Testis (tissue), 3 donors: ENCODE data around the gene EIF4A2. TPM values are rescaled to one million over a fixed set of nuclear protein-coding genes. Genes with fewer than 3 reads are reported as not detected.

Experiments
- DNase-seq: peaks from one replicate; pipeline ENCODE4 v3.0.0-alpha.2; 2019
- H3K27ac ChIP-seq, 2 donors: fragments of 200-600 bp; sonication (generic); one replicate each; pipeline ENCODE4 v1.5.1; 2019
- H3K27me3 ChIP-seq: fragments of 200-600 bp; sonication (generic); one replicate; pipeline ENCODE4 v1.5.1; 2019
- H3K36me3 ChIP-seq: fragments of 200-600 bp; sonication (generic); one replicate; pipeline ENCODE4 v1.5.1; 2017; ENCODE audit warnings: low read depth; ENCODE audit errors: missing control alignments
- H3K4me1 ChIP-seq: fragments of 200-600 bp; sonication (generic); one replicate; pipeline ENCODE4 v1.5.1; 2019
- H3K4me3 ChIP-seq, 2 donors: fragments of 200-600 bp; sonication (generic); one replicate each; pipeline ENCODE4 v1.5.1; 2017 to 2019
- H3K9me3 ChIP-seq: fragments of 200-600 bp; sonication (generic); one replicate; pipeline ENCODE4 v1.5.1; 2017
- CTCF ChIP-seq, 3 experiments: fragments of 450-650 bp in 2 of 3; fragments of 200-600 bp in 1 of 3; sonication (generic) in 1 of 3; IDR thresholded peaks; one replicate each; pipeline ENCODE4 v1.5.1; 2016 to 2019; ENCODE audit warnings: antibody characterized with exemption in 3 of 3, mild to moderate bottlenecking in 2 of 3, moderate library complexity in 1 of 3
- POLR2A ChIP-seq: fragments of 450-650 bp; IDR thresholded peaks from one replicate; pipeline ENCODE4 v1.6.1; 2017; ENCODE audit warnings: antibody characterized with exemption, mild to moderate bottlenecking, moderate library complexity
- WGBS, 2 donors: methylation state at CpG; one replicate each; pipeline ENCODE4 v1.1.5; 2018; 5-methylcytosine and 5-hydroxymethylcytosine counted together
- intact Hi-C: fragments of 100-400 bp; cut with DNase I; formaldehyde crosslinking; loops from one replicate; pipeline ENCODE4 v1.15.1; 2023; ENCODE audit warnings: low total_unique reads
- microRNA counts, 2 donors: library from miRNA; unstranded; fragments of <30 nt; microRNA quantifications; one replicate each; lab custom pipeline; 2016
- microRNA-seq, 2 donors: library from miRNA; unstranded; fragments of <30 nt; microRNA quantifications; one replicate each; pipeline ENCODE4, GENCODE V29; 2016; ENCODE audit warnings: borderline number of aligned reads in 2 of 2, borderline replicate concordance in 1 of 2
- polyA plus RNA-seq: library from polyadenylated mRNA; stranded (reverse); fragments of 350-450 nt; fragmentation: Illumina TruSeq; extraction: RNeasy Lipid Tissue Mini Kit (QIAGEN cat#74804); gene quantifications from one replicate; pipeline ENCODE4 v1.2.3, GENCODE V29; 2014; ENCODE audit warnings: low read depth, low replicate concordance; ENCODE audit not compliant: insufficient read depth
- small RNA-seq, 2 donors: library from RNA; depleted of rRNA; stranded (forward); fragments of <200 nt; gene quantifications; one replicate each; pipeline ENCODE3, GENCODE V24; 2016
- total RNA-seq, 2 donors: library from RNA; depleted of rRNA; stranded (reverse); fragments of >200 nt; gene quantifications; one replicate each; pipeline ENCODE4 v1.2.3, GENCODE V29; 2016

Gene EIF4A2
- total and polyA plus RNA-seq, 3 donors from 2014 or later: 275 to 357 (median 283) TPM

DNA sequence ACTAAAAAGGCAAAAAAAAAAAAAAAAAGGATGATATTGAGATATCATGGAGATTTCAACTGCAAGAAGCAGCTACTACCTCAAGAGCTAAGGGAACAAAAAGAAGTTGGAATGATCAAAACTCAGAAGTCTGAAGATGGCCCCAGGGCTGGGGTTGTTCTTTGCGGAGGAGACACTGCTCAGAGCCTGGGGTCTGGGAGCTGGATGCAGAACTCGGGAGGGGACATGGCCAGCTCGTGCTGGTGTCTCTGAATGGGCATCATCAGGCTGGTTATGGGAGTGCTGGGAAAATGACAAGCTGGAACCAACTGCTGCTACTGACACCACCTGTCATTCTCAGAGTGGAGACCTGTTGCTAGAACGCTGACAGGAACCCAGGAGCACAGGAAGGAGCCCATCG is 45.0 kb downstream of the EIF4A2 start:
- 20 to 26% methylated on average over 4 to 5 of the region's 5 CpGs for WGBS, 2 donors
- Histone ChIP-seq H3K9me3 (no peaks in the 10 kb centered on the region), H3K4me1 (peaks cover 10% of the 10 kb centered on the region), H3K4me3 (no peak overlapping the region), H3K27me3 (no peaks in the 10 kb centered on the region), H3K27ac (no peak overlapping the region), H3K36me3 (no peaks in the 10 kb centered on the region)
- no peak for TF ChIP-seq POLR2A
- TF ChIP-seq CTCF (IDR thresholded peaks at IDR 0.05): no peak
- no peak for DNase-seq
- intact Hi-C loops: loop anchor here (10.0 kb wide), 1 partner anchor 214 kb away; the partner anchor contains the start of gene AHSG

GRCh38 chr3:186831798-186832197 is 48.4 kb downstream of the EIF4A2 start:
- Histone ChIP-seq H3K36me3 (no peaks in the 10 kb centered on the region), H3K27me3 (no peaks in the 10 kb centered on the region), H3K4me3 (no peak overlapping the region), H3K9me3 (no peaks in the 10 kb centered on the region), H3K27ac (no peak overlapping the region), H3K4me1 (no peaks in the 10 kb centered on the region)
- intact Hi-C loops: no loop called here
- no peak for TF ChIP-seq CTCF (IDR thresholded peaks at IDR 0.05)
- no peak for TF ChIP-seq POLR2A
- WGBS, 2 donors: 66 to 83% methylated on average over 4 of the region's 4 CpGs
- DNase-seq: no peak

DNA sequence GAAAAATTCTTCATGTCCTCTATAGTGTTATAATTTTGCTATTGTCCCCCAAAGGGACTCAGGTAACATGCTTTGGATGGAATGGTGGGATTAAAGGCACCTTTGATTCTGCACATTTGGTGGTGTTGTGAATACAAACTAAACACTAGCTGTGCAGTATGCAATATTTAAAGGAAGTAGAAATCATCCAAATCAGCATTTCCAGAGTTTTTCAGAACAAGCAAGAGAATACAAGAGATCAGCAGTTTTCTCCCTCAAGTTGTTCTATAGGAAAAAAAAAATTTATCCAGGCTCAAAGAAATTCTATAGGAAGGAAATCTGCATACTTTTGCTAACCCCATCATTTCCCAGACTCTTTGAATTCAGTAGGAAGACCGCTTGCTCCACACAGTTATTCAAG is 48.9 kb downstream of the EIF4A2 start:
- Histone ChIP-seq H3K4me3 (no peak overlapping the region), H3K4me1 (no peaks in the 10 kb centered on the region), H3K27me3 (no peaks in the 10 kb centered on the region), H3K9me3 (no peaks in the 10 kb centered on the region), H3K27ac (no peak overlapping the region), H3K36me3 (no peaks in the 10 kb centered on the region)
- 89 to 91% methylated on average over 1 of the region's 1 CpG for WGBS, 2 donors
- TF ChIP-seq CTCF (IDR thresholded peaks at IDR 0.05) (no peak), POLR2A (no peak)
- intact Hi-C loops: no loop called here
- no peak for DNase-seq

MicroRNAs encoded within 50 kb of the gene (microRNA counts, 767-probe panel; counts per million panel counts)
- microRNA hsa-miR-1248 (lab: Ali Mortazavi, UCI): 0 to 152 counts per million in 2 donors

Small RNA genes lying within 50 kb of the gene (microRNA-seq; reads per million reads assigned to microRNA genes)
- gene MIR1248: 14.6 to 15.2 reads per million in 2 donors

Small RNA genes lying within 50 kb of the gene (small RNA-seq; reads per million reads assigned to genes)
- gene RF00092 (0 reads per million in 2 donors), gene RNU6-1105P (0 reads per million in 2 donors), gene SNORA4 (0 reads per million in 2 donors), gene SNORA63 (0 reads per million in 2 donors), gene SNORA81 (0 reads per million in 2 donors), gene SNORD2 (0 reads per million in 2 donors)

Other genes with a start within 250 kb of the EIF4A2 start
- 1 to 10 TPM; 6.1 to 8.6 TPM for gene CRYGS, start 239.2 kb upstream of the EIF4A2 start, total RNA-seq
- 6.3 TPM for gene CRYGS, start 239.2 kb upstream of the EIF4A2 start, polyA plus RNA-seq
- 10 to 100 TPM; 33.1 to 35.0 TPM for gene TBCCD1, start 216.2 kb upstream of the EIF4A2 start, total RNA-seq
- gene TBCCD1, start 216.2 kb upstream of the EIF4A2 start, polyA plus RNA-seq: 43.4 TPM
- gene DNAJB11, start 212.9 kb upstream of the EIF4A2 start, total RNA-seq: 10 to 100 TPM; 39.3 to 60.2 TPM
- 58.5 TPM for gene DNAJB11, start 212.9 kb upstream of the EIF4A2 start, polyA plus RNA-seq
- gene AHSG, start 170.5 kb upstream of the EIF4A2 start, total RNA-seq: 1 to 10 TPM in 1 of 2 donors, under 1 TPM in 1; 0.81 to 1.6 TPM
- 1.5 TPM for gene AHSG, start 170.5 kb upstream of the EIF4A2 start, polyA plus RNA-seq
- under 1 TPM in 1 of 2 donors, not detected in 1; 0.79 TPM for gene FETUB, start 143.2 kb upstream of the EIF4A2 start, total RNA-seq
- gene FETUB, start 143.2 kb upstream of the EIF4A2 start, polyA plus RNA-seq: 2.4 TPM
- gene HRG, start 117.6 kb upstream of the EIF4A2 start, total RNA-seq: not detected
- 0.16 TPM for gene HRG, start 117.6 kb upstream of the EIF4A2 start, polyA plus RNA-seq
- under 1 TPM; 0.31 to 0.43 TPM for gene KNG1, start 66.2 kb upstream of the EIF4A2 start, total RNA-seq
- 0.34 TPM for gene KNG1, start 66.2 kb upstream of the EIF4A2 start, polyA plus RNA-seq
- gene RFC4, start 22.9 kb downstream of the EIF4A2 start, total RNA-seq: 10 to 100 TPM; 25.1 to 26.2 TPM
- gene RFC4, start 22.9 kb downstream of the EIF4A2 start, polyA plus RNA-seq: 30.1 TPM
- under 1 TPM in 1 of 2 donors, not detected in 1; 0.12 TPM for gene ADIPOQ, start 59.1 kb downstream of the EIF4A2 start, total RNA-seq
- 1.5 TPM for gene ADIPOQ, start 59.1 kb downstream of the EIF4A2 start, polyA plus RNA-seq
- gene ST6GAL1, start 146.9 kb downstream of the EIF4A2 start, total RNA-seq: 10 to 100 TPM; 16.9 to 26.3 TPM
- gene ST6GAL1, start 146.9 kb downstream of the EIF4A2 start, polyA plus RNA-seq: 12.8 TPM